Fibroblast of mammary gland (primary cell): Measurements from ENCODE around the gene RAC3.
"Not testable (repeated sequence)": the region's sequence is repeated elsewhere in the genome, so short reads cannot be mapped to it uniquely, and the experiment has no call there.

Experiments used
- DNase-seq: peaks from one replicate; pipeline ENCODE4 v3.0.0-alpha.2; 2010; ENCODE audit warnings: low read depth
- H3K4me3 ChIP-seq: 2 replicates; pipeline ENCODE4 v1.5.1; 2011; ENCODE audit warnings: low read depth, mild to moderate bottlenecking, low read length, moderate library complexity; ENCODE audit not compliant: control insufficient read depth
- TF ChIP-seq, protein P1 (sequence below): conservative IDR thresholded peaks from 2 replicates; pipeline ENCODE4 v1.5.1; 2011; ENCODE audit warnings: low read depth, low read length, inconsistent platforms; ENCODE audit not compliant: control insufficient read depth, insufficient read depth

Gene RAC3

DNA sequence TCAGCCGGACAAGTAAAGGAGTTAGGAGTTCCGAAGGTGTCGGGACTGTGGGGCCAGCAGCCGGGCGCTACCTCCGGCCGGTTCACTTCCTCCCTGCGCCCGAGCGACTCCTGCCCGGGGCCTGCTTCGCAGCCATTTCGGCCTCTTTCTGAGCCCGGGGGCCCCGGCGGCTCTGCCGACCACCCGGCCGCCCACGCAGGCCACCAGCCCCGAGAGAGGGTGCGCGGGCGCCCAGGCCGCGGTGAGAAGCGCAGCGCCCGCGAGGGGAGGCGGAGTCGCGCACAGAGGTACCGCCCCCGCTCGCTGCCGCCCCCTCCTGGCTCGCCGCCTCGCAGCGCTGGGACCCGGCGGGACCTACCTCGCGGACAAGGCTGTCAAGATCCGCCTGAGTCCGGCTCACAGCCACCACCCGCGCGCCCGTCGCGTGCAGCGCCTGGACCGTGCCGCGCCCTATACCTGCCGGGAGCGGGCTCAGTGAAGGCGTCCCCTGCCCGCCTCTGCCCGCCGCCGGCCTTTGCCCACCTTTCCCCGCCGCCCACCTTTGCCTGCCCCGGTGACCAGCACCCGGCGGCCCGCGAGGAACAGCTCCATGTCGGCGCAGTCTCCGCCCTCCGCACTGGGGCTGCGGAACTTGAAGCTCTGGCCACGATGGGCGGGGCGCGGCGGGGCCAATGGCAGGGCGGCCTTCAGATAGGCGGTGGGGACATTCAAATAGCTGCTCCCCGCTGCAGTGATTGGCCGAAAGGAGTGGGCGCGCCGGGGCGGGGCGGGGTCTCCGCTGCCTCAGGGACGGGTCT, 5.8 kb downstream of the RAC3 start, which contains the start of gene DCXR:
Gene DCXR, minus strand, starts transcription at position 606 of the 797 bp plus-strand sequence. Its CDS starts 15 bp downstream, at position 591.
- H3K4me3 ChIP-seq, result peak within 1 kb of the TSS; percentile 70
- TF ChIP-seq, protein P1, sequence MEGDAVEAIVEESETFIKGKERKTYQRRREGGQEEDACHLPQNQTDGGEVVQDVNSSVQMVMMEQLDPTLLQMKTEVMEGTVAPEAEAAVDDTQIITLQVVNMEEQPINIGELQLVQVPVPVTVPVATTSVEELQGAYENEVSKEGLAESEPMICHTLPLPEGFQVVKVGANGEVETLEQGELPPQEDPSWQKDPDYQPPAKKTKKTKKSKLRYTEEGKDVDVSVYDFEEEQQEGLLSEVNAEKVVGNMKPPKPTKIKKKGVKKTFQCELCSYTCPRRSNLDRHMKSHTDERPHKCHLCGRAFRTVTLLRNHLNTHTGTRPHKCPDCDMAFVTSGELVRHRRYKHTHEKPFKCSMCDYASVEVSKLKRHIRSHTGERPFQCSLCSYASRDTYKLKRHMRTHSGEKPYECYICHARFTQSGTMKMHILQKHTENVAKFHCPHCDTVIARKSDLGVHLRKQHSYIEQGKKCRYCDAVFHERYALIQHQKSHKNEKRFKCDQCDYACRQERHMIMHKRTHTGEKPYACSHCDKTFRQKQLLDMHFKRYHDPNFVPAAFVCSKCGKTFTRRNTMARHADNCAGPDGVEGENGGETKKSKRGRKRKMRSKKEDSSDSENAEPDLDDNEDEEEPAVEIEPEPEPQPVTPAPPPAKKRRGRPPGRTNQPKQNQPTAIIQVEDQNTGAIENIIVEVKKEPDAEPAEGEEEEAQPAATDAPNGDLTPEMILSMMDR, result no peak
- peak; percentile 90 for DNase-seq

DNA sequence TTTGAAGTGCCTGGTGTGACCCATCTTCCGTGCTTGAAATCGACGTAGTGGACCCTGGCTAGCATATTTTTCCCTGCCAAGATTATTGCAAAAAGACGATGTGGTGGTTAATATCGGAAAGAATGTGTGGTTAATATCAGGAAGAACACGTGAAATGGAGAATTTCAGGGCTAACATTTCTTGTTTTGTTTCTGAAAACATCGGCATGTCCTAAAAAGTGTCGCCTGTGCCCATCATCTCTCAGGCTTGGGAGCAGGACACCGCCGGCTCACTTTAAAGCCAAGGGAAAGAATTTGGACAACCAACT, 6.4 kb downstream of the RAC3 start:
- TF ChIP-seq, protein P1, result no peak
- peak overlapping the region; percentile 15 for H3K4me3 ChIP-seq
- DNase-seq, result no peak

DNA sequence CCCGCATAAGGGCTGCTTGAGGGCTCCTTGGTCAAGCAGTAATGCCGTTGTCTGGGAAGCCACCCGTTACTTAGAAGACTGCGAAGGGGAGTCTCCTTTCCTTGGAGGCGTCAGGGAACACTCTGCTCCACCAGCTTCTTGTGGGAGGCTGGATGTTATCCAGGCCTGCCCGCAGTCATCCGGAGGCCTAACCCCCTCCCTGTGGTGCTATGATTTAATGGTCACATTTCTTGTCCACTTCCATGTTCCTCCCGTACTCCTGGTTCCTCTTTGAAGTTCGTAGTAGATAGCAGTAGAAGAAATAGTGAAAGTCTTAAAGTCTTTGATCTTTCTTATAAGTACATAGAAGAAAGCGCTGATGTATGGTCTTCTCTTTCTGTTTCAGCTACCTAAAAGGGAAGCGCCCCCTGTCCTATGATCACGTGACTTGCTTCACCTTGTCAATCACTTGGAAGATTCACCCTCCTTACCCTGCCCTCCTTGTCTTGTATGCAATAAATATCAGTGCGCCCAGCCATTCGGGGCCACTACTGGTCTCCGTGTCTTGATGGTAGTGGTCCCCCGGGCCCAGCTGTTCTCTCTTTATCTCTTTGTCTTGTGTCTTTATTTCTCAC, 7.4 kb downstream of the RAC3 start:
- not testable (repeated sequence) for H3K4me3 ChIP-seq
- DNase-seq, result peak; percentile 41

DNA sequence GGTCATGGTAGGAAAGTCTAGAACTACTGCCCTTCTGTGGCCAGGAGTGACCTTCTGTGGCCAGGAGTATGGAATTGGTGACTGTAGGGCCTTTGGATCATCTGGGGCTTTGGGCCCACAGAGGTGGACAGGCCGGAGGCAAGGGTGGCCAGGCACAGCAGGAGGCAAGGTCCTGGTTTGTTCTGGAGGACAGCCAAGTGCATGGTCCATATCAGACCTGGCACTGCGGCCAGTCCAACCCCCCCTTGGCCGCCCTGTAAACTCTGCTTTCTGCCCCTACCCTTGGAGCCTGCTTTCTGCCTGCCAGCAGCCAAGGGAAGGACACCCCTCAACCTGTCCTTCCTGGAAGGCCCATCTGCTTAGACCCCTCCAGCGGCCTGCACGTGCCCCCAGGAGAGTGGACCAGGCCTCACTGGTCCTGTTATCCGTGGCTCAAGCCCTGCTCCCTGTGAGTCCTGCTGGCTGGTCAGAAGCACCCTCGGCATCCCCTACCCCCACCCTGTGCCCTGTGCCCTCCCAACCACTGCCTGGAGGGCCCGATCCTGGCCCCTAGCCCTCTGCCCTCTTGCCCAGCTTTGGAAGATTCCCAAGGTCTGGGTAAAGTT, 8.3 kb downstream of the RAC3 start:
- no peak for DNase-seq
- H3K4me3 ChIP-seq, result no peak overlapping the region
- TF ChIP-seq, protein P1, result no peak

DNA sequence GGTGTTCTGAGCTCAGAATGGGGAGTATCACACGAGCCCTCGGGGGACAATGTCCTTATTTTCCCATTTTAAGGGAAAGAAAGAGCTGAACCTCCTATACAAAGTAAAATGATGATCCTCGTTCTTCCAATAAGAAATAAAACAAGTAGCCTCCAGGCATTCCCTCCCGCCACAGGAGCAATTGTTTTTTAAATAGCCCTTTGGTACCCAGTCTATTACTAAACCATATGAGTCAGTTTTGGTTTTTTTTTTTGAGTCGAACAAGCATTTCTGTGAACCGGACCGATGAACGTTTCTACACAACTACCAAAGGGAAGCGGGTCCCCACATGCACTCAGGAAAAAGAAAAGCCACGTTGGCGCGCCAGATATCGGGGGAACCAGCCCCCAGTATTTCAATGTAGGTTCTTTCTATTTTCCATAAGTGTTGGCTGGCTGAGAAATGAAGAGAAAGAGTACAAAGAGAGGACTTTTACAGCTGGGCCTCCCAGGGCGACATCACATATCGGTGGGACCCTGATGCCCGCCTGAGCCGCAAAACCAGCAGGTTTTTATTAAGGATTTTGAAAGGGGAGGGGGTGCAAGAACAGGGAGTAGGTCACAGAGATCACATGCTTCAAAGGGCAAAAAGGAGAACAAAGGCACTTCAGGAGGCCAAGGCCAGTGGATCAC, 9.8 kb downstream of the RAC3 start:
- H3K4me3 ChIP-seq, result no peak overlapping the region
- TF ChIP-seq, protein P1, result no peak
- DNase-seq, result peak; percentile 40

DNA sequence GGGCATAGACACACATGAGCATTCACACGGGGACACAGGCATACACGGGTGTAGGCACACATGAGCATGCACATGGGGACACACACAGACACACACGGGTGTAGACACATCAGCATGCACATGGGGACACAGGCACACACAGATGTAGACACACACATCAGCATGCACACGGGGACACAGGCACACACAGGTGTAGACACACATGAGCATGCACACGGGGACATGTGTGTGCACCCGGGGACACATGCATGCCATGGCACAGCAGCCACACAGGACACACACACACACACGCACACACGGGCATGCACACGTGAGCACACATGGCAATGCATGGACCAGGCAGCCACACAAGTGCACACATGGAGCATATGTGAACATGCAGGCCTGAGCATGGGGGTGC, 11.2 kb downstream of the RAC3 start:
- TF ChIP-seq, protein P1, result no peak
- no peak overlapping the region for H3K4me3 ChIP-seq
- no peak for DNase-seq

DNA sequence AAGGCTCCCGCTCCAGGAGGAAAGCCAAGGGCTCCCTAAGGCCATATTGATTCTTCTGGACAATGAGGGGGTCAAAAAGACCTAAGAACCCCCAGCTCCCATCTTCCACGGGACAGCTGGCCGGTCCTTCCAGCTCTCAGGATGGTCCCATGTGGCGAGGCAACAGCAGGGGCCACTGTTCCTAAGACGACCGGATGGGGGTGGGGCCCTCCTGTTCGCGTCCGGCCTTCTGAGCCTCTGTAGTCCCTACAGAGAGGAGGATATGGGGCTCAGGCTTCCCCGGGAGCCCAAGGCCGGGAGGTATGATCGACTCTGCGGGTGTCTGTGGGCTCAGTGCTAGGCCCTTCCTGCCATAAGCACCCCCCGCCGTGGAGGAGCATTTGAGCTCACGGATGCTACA, 12.0 kb downstream of the RAC3 start:
- TF ChIP-seq, protein P1, result no peak
- no peak for DNase-seq
- no peak overlapping the region for H3K4me3 ChIP-seq
